HG03135 (cell line): Measurements from ENCODE around the gene KPNA5.

Experiments
- ATAC-seq: cut with Tn5 transposase; IDR thresholded peaks from one replicate; pipeline ENCODE4 v1.9.1; 2021; ENCODE audit warnings: mild to moderate bottlenecking, moderate library complexity; ENCODE audit not compliant: unreplicated experiment

The KPNA5 gene

DNA sequence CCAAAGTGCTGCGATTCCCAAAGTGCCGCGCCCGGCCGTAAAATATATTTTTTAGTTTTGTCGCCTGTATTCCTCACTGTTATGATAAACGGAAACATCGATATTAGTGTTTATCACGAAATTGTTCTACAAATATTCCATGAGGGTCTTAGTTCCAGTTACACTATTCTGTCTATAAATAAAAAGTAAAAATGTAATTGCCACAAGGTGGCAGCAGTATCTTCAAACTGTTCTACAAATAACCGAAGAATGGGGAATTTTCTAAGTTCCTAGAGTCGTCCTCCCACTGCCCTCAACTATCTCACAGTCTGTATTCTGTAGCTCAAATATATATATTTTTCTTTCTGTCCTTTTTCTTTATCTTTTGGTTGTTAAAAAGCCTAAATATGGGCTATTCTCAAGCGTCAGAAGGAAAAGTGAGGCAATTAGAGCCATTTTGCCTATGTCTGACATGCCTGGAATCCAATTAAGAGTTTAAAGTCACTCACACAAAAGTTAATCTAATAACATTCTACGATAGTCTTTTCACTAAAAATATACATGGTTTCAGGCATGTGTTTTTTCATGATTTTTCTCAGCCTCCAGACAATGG lies 98.7 kb downstream of the KPNA5 start:
- no peak for ATAC-seq

DNA sequence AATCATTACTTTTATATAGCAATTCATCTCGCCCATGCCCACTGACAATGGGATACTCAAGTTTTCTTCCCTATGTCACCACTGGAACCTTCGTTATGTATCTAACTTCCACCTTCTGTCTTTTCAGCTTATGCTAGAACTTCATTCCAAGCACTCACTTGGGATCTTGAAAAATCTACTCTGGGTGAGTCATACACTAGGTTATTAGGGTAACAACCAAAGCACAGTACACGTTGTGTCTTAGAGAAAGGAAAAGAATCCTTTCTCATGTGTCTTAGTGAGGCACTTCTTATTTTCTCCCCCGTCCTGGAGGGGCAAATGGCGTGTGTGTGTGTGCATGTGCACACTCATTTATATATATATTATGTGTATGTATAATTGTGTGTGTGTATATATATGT lies 102.8 kb downstream of the KPNA5 start:
- ATAC-seq = no peak
